NCI-H460 (cell line): ENCODE results near the gene SLCO1B1. TPM values are rescaled to one million over a fixed set of nuclear protein-coding genes. Genes with fewer than 3 reads are reported as not detected.

Experiments used
- DNase-seq: peaks from one replicate; pipeline ENCODE4 v3.0.0-alpha.2; 2016; ENCODE audit warnings: low read depth; ENCODE audit errors: extremely low read depth
- total RNA-seq: library from RNA; depleted of rRNA; stranded (reverse); fragments of >200 nt; shearing (Covaris generic); gene quantifications from 2 replicates; pipeline ENCODE4 v1.2.3, GENCODE V29; 2014; rRNA removed

Gene SLCO1B1
- total RNA-seq, 1 experiment from 2014 or later, result not detected

- no peak for DNase-seq
Observed at GRCh38 chr12:21220266-21220665, 89.3 kb downstream of the SLCO1B1 start.

DNA sequence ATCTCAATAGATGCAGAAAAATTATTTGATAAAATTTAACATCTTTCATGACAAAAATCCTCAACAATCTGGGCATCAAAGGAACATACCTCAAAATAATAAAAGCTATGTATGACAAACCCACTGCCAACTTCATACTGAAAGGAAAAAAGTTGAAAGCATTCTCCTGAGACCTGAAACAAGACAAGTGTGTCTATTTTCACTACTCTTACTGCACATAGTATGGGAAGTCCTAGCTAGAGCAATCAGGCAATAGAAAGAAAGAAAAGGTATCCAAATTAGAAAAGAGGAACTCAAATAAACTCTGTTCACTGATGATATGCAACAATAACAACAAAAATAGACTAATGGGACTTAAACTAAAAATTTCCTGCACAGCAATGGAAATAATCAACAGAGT lies 90.1 kb downstream of the SLCO1B1 start:
- DNase-seq, result no peak

- no peak for DNase-seq
Observed at GRCh38 chr12:21221778-21222177, 90.8 kb downstream of the SLCO1B1 start.

DNA sequence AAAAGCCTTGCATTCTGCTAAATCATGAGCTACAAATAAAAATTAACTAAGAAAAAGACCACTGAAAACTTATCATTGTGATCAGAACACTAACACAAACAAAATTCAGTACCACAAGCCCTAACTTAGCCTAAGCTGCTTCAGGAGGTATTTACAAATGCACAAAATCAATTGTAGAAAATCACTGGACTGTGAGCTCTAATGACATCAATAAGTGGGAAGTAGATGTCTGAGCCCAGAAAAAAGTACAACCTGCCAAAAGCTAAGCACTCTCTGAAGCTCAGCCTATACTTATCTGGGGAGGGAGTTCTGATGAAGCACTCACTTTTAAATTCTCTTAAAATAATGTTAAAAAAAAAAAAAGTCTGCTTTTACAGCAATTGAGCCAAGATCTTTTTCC lies 92.9 kb downstream of the SLCO1B1 start:
- no peak for DNase-seq

DNA sequence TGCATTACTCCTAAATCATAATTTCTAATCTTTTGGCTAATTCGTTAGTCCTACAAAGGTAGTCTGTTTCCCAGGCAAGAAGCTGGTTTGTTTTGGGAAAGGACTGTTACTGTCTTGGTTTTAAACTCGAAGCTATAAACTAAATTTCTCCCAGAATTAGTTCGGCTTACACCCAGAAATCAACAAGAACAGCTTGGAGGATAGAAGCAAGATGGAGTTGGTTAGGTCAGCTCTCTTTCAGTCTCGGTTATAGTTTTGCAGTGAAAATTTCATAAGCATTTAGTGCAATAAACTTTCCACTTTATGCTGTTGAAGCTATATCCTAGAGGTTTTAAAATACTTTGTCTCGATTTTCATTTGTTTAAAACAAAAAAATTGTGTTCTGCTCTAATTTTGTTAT lies 103.4 kb downstream of the SLCO1B1 start:
- DNase-seq, result no peak

GRCh38 chr12:21239866-21240265 lies 108.9 kb downstream of the SLCO1B1 start:
- DNase-seq, result no peak

DNA sequence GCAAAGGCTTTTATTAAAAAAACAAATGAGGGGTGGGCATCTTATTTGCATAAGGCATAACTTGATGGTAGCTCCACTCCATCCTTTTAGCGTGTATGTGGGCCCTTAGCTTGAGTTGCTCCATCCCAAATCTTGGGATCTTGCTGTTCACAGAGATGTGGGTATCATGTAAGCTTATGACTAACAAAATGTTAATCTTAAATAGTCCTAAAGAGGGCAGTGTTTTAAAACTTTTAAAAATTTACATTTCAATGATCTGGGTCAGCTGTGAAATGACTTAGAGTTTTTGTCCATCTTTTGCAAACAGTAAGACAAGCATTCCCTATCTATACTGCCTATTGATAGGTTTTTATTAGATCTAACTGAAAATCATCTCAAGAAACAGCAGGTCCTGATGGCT lies 117.7 kb downstream of the SLCO1B1 start:
- DNase-seq, result peak; percentile 21

DNA sequence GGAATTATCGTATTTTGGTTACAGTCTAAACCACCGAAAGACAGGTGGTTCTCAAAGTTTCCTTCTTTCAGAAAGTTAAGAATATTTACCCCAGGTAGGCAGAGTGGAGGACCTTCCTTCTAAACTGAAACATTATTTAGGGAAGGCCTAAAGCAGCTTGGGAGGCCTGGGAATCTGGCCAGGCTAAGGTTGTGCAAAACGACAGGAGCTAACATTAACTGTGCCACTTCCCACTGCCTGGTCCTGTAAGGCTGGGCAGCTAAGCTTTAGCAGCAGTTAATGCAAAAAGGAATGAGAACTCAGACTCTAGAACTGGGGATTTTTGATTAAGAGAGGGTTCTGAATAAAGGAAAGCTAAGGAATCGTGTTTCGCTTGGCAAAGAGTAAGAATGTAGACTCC lies 121.1 kb downstream of the SLCO1B1 start:
- no peak for DNase-seq

GRCh38 chr12:21257172-21257571 lies 126.2 kb downstream of the SLCO1B1 start:
- no peak for DNase-seq

GRCh38 chr12:21264232-21264631 lies 133.2 kb downstream of the SLCO1B1 start:
- no peak for DNase-seq

GRCh38 chr12:21265932-21266331 lies 134.9 kb downstream of the SLCO1B1 start:
- DNase-seq, result no peak

- no peak for DNase-seq
Observed at GRCh38 chr12:21276826-21277225, 145.8 kb downstream of the SLCO1B1 start.

Other genes with a start within 250 kb of the SLCO1B1 start
- not detected in 2 replicates for gene SLCO1A2, start 203.7 kb downstream of the SLCO1B1 start, total RNA-seq
- gene IAPP, start 241.7 kb downstream of the SLCO1B1 start, total RNA-seq, result not detected in 2 replicates